CD14-positive monocyte (primary cell): ENCODE results near the gene TNFRSF12A. TPM values are rescaled to one million over a fixed set of nuclear protein-coding genes. Genes with fewer than 3 reads are reported as not detected.
A peak's percentile ranks its signal among the peaks of the same experiment; 100 is the strongest.

Experiments
- DNase-seq, 3 donors: peaks; one replicate each; pipeline ENCODE4 v3.0.0-alpha.2; 2011 to 2022
- H2AFZ ChIP-seq: 2 replicates; pipeline ENCODE4 v1.6.0; 2012; ENCODE audit warnings: mild to moderate bottlenecking, low read depth, low read length, inconsistent platforms; ENCODE audit not compliant: insufficient read depth, poor library complexity, severe bottlenecking
- H3K27ac ChIP-seq, 2 donors: 1 replicate in 1 of 2; 2 replicates in 1 of 2; pipeline ENCODE4 v1.5.1; 2012 to 2013; ENCODE audit warnings: low read length in 2 of 2, control low read depth in 1 of 2, inconsistent platforms in 1 of 2, low read depth in 1 of 2, mild to moderate bottlenecking in 1 of 2
- H3K27me3 ChIP-seq, 2 donors: one replicate each; pipeline versions ENCODE4 v1.6.0 to v1.6.1; 2011 to 2013; ENCODE audit warnings: low read length in 2 of 2; ENCODE audit not compliant: control insufficient read depth in 2 of 2, insufficient read depth in 2 of 2
- H3K36me3 ChIP-seq, 2 donors: replicated peaks in 1 of 2; 1 replicate in 1 of 2; 2 replicates in 1 of 2; pipeline versions ENCODE4 v1.5.1 to v1.6.1; 2012 to 2013; ENCODE audit warnings: low read length in 2 of 2, control low read depth in 1 of 2, inconsistent platforms in 1 of 2, mild to moderate bottlenecking in 1 of 2; ENCODE audit not compliant: insufficient read depth in 2 of 2, control insufficient read depth in 1 of 2
- H3K4me1 ChIP-seq, 2 donors: 1 replicate in 1 of 2; 2 replicates in 1 of 2; pipeline versions ENCODE4 v1.5.1 to v1.6.1; 2012 to 2013; ENCODE audit warnings: low read length in 2 of 2, control low read depth in 1 of 2, inconsistent platforms in 1 of 2, mild to moderate bottlenecking in 1 of 2, moderate library complexity in 1 of 2; ENCODE audit not compliant: insufficient read depth in 2 of 2, control insufficient read depth in 1 of 2
- H3K4me2 ChIP-seq: replicated peaks from 2 replicates; pipeline ENCODE3; 2012; ENCODE audit warnings: low read length, moderate library complexity, mild to moderate bottlenecking; ENCODE audit not compliant: poor library complexity, severe bottlenecking; ENCODE audit errors: extremely low read depth
- H3K4me3 ChIP-seq, 3 experiments: fragments of 200-600 bp in 1 of 3; sonication (generic) in 1 of 3; replicated peaks in 1 of 3; 1 replicate in 2 of 3; 2 replicates in 1 of 3; pipeline ENCODE4 v1.5.1; 2011 to 2013; ENCODE audit warnings: low read length in 3 of 3, mild to moderate bottlenecking in 3 of 3, control low read depth in 2 of 3, low read depth in 2 of 3, inconsistent platforms in 1 of 3, moderate library complexity in 1 of 3
- H3K79me2 ChIP-seq: 2 replicates; pipeline ENCODE4 v1.6.0; 2012; ENCODE audit warnings: mild to moderate bottlenecking, control low read depth, inconsistent platforms, low read length, moderate library complexity; ENCODE audit not compliant: insufficient read depth
- H3K9ac ChIP-seq: 2 replicates; pipeline ENCODE4 v1.6.0; 2017; ENCODE audit warnings: low read length, mild to moderate bottlenecking; ENCODE audit not compliant: insufficient read depth, poor library complexity, severe bottlenecking
- H3K9me3 ChIP-seq, 2 donors: replicated peaks in 1 of 2; 1 replicate in 1 of 2; 2 replicates in 1 of 2; pipeline versions ENCODE4 v1.5.1 to v1.6.1; 2012 to 2013; ENCODE audit warnings: low read length in 2 of 2, control low read depth in 1 of 2; ENCODE audit not compliant: control insufficient read depth in 1 of 2, insufficient read depth in 1 of 2
- H4K20me1 ChIP-seq: 2 replicates; pipeline ENCODE4 v1.6.0; 2012; ENCODE audit warnings: mild to moderate bottlenecking, low read length, control low read depth, moderate library complexity; ENCODE audit not compliant: insufficient read depth
- H3K27ac Mint-ChIP-seq, 7 donors: one replicate each; pipeline ENCODE4 v1.8.0; 2020; ENCODE audit warnings: mild to moderate bottlenecking in 7 of 7, mixed read lengths in 7 of 7, moderate library complexity in 6 of 7, inconsistent platforms in 2 of 7
- H3K27me3 Mint-ChIP-seq, 3 donors: one replicate each; pipeline ENCODE4 v1.8.0; 2021 to 2022; ENCODE audit warnings: low read depth in 3 of 3, mild to moderate bottlenecking in 3 of 3, mixed read lengths in 3 of 3, moderate library complexity in 3 of 3, inconsistent platforms in 1 of 3
- H3K36me3 Mint-ChIP-seq, 2 donors: one replicate each; pipeline ENCODE4 v1.8.0; 2020; ENCODE audit warnings: mixed read lengths in 2 of 2, inconsistent platforms in 1 of 2, mild to moderate bottlenecking in 1 of 2
- H3K4me1 Mint-ChIP-seq: one replicate; pipeline ENCODE4 v1.8.0; 2020; ENCODE audit warnings: mild to moderate bottlenecking, mixed read lengths
- H3K4me3 Mint-ChIP-seq, 2 donors: one replicate each; pipeline ENCODE4 v1.8.0; 2020; ENCODE audit warnings: mild to moderate bottlenecking in 2 of 2, mixed read lengths in 2 of 2, moderate library complexity in 1 of 2
- H3K9me3 Mint-ChIP-seq, 7 donors: one replicate each; pipeline ENCODE4 v1.8.0; 2020 to 2022; ENCODE audit warnings: mixed read lengths in 7 of 7, mild to moderate bottlenecking in 6 of 7, moderate library complexity in 6 of 7, inconsistent platforms in 2 of 7
- CTCF ChIP-seq: fragments of 200-600 bp; IDR thresholded peaks from one replicate; pipeline ENCODE4 v1.8.0; 2022; ENCODE audit warnings: antibody characterized with exemption, mild to moderate bottlenecking
- WGBS: methylation state at CpG from one replicate; pipeline ENCODE4 v1.1.5; 2013; ENCODE audit warnings: missing lambda C conversion rate; ENCODE audit not compliant: insufficient coverage; 5-methylcytosine and 5-hydroxymethylcytosine counted together
- intact Hi-C, 2 donors: fragments of 100-400 bp; cut with micrococcal nuclease; formaldehyde crosslinking; loops; one replicate each; pipeline versions ENCODE4 v1.15.0 to v1.15.1; 2023
- polyA plus RNA-seq, 3 donors: library from polyadenylated mRNA; depleted of rRNA in 1 of 3; unstranded in 2 of 3; stranded (reverse) in 1 of 3; fragments of 300-500 nt in 2 of 3; fragments of >200 nt in 1 of 3; fragmentation: Illumina TruSeq in 2 of 3; gene quantifications; 1 replicate in 2 of 3; 2 replicates in 1 of 3; pipeline ENCODE4 v1.2.3, GENCODE V29; 2012 to 2021

Gene TNFRSF12A
- polyA plus RNA-seq, 3 donors: 2.9 to 6.2 (median 5.7) TPM

GRCh38 chr16:3050487-3050886 is 30.3 kb downstream of the TNFRSF12A start:
- H3K4me1 ChIP-seq: peaks cover 90 to 99% of the 10 kb centered on the region in 2 donors
- peak overlapping the region in 2 of 7 donors; percentile 10 to 26 for H3K27ac Mint-ChIP-seq

GRCh38 chr16:3051009-3051408 is 30.8 kb downstream of the TNFRSF12A start:
- H3K27me3 ChIP-seq: peaks cover 0 to 10% of the 10 kb centered on the region in 2 donors
- DNase-seq: no peak
- H3K4me1 Mint-ChIP-seq: peaks cover 78% of the 10 kb centered on the region
- H3K9me3 Mint-ChIP-seq: peaks cover 0 to 1% (median 0%) of the 10 kb centered on the region in 7 donors
- no peak for TF ChIP-seq CTCF
- peak overlapping the region in 2 of 7 donors; percentile 14 to 53 for H3K27ac Mint-ChIP-seq
- no peaks in the 10 kb centered on the region for H3K9me3 ChIP-seq
- H3K27me3 Mint-ChIP-seq: peaks cover 9 to 23% (median 16%) of the 10 kb centered on the region in 3 donors
- H3K4me2 ChIP-seq: peak overlapping the region; percentile 11
- no CpG with 5 or more reads among the region's 4 CpGs for WGBS
- no peaks in the 10 kb centered on the region for H3K36me3 ChIP-seq
- no peaks in the 10 kb centered on the region for H4K20me1 ChIP-seq
- no peaks in the 10 kb centered on the region for H3K79me2 ChIP-seq
- no peak overlapping the region for H3K27ac ChIP-seq
- H2AFZ ChIP-seq: no peak overlapping the region
- peak overlapping the region in 1 of 2 donors; percentile 63 for H3K4me3 Mint-ChIP-seq
- H3K4me3 ChIP-seq: no peak overlapping the region
- intact Hi-C loops: no loop called here
- H3K4me1 ChIP-seq: peaks cover 90 to 100% of the 10 kb centered on the region in 2 donors
- no peak overlapping the region for H3K9ac ChIP-seq
- peaks cover 20 to 32% of the 10 kb centered on the region in 2 donors for H3K36me3 Mint-ChIP-seq

More at GRCh38 chr16:3050487-3050886, 30.3 kb downstream of the TNFRSF12A start:
- Mint-ChIP-seq H3K4me3 (peak overlapping the region in 1 of 2 donors; percentile 63), H3K27me3 (peaks cover 9 to 27% (median 16%) of the 10 kb centered on the region in 3 donors), H3K9me3 (peaks cover 0 to 1% (median 0%) of the 10 kb centered on the region in 7 donors), H3K4me1 (peaks cover 74% of the 10 kb centered on the region), H3K36me3 (peaks cover 20 to 32% of the 10 kb centered on the region in 2 donors)
- no peak for DNase-seq
- no peak overlapping the region for H3K27ac ChIP-seq
- no peaks in the 10 kb centered on the region for H4K20me1 ChIP-seq
- H3K27me3 ChIP-seq: peaks cover 0 to 10% of the 10 kb centered on the region in 2 donors
- TF ChIP-seq CTCF: no peak
- no peaks in the 10 kb centered on the region for H3K36me3 ChIP-seq
- no CpG with 5 or more reads among the region's 5 CpGs for WGBS
- no peak overlapping the region for H3K4me2 ChIP-seq
- H3K79me2 ChIP-seq: no peaks in the 10 kb centered on the region
- H3K9me3 ChIP-seq: no peaks in the 10 kb centered on the region
- intact Hi-C loops: no loop called here
- H2AFZ ChIP-seq: no peak overlapping the region
- H3K4me3 ChIP-seq: no peak overlapping the region
- no peak overlapping the region for H3K9ac ChIP-seq
